ENCODE data around the gene EPHB3. TPM values are rescaled to one million over a fixed set of nuclear protein-coding genes. Genes with fewer than 3 reads are reported as not detected.

The EPHB3 gene
- total RNA-seq, 2 experiments from 2014 or later = 0.11 to 0.13 TPM

DNA sequence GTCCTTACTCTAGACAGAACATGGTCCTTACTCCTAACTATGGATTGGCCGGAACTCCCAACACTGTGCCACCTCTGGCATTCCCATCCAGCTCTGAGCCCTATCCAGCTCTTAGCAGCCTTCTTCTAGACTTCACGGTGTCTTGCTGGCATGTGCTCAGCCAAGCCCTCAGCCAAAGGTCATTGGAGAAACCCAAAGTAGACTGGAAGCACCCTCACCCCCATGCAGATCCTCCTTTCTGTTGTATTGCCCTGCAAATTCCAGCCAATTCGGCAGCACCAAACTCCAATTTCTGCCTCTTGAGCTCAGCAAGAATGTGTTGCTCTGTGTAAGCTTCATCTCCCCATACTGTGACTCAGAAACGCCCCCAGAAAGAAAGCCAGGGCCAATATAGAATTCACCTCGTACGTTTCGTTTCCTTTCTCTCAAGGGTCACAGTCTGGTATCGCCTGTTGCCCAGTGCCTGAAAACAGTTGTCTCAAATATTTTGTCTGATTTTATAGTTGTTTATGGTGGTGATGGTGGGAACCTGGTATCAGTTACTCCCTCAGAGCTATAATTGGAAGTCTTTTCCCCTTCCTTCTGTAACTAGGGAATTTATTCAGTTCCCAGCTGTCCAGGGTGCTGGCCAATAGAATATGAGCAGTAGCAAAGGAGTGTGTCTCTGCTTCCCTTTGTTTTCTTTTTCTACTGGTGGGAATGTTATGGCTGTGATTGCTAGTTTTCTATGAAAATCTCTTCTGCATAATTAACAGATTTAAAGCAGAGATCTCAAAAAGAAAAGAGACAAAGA lies 28.4 kb upstream of the EPHB3 start:
- ChIA-PET CTCF (interaction anchor here (0.7 to 2.1 kb wide), 2 partner anchors 162 to 194 kb away, joined by 5 to 8 read pairs; no protein-coding TSS in a partner anchor), POLR2A (no interaction called here)
- ATAC-seq (no peak), DNase-seq (no peak)
- H3K27ac Mint-ChIP-seq = no peak overlapping the region
- H3K36me3 Mint-ChIP-seq (ENCODE audit: low read depth) = no peaks in the 10 kb centered on the region
- peaks cover 21% of the 10 kb centered on the region for H3K27me3 Mint-ChIP-seq (ENCODE audit: low read depth)
- no peaks in the 10 kb centered on the region for H3K9me3 Mint-ChIP-seq (ENCODE audit: insufficient read depth)
- no peak overlapping the region for H3K4me3 Mint-ChIP-seq
- no peaks in the 10 kb centered on the region for H3K4me1 Mint-ChIP-seq (ENCODE audit: low read depth)

DNA sequence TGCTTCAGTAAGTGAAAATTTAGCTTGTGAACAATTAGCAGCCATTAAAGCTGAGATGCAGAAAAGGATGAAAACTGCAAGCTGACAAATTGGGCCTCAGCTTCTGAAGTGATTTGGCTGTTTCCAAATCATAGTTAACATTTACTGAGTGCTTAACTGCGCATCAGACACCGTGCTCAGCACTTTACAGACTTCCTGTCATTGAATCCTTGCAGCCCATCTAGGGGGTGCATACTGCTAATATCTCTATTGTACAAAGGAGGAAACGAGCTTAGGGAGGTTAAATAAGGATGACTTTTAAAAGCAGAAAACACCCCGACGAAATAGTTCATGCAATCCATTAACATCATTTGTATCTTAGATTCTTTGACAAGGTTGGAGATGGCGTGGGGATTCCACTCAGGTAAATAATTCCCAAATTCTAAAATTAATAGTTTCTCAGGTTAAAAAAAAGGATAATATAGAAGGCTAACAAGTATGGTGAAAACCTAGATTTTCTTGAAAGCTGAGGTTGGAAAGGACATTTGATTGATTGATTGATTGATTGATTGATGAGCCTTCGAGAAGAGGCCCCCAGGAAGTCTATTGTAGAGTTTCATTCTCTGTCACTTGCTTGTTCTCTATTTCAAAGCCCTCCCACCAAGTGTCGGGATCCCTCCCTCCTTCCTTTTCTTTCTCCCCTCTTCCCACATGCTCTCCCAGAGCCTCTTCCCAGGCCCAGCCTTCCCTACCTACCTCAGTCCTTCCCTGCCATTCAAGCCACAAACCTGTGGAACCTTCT lies 23.5 kb upstream of the EPHB3 start:
- no peak overlapping the region for H3K4me3 Mint-ChIP-seq
- peaks cover 18% of the 10 kb centered on the region for H3K27me3 Mint-ChIP-seq (ENCODE audit: low read depth)
- H3K27ac Mint-ChIP-seq = no peak overlapping the region
- DNase-seq = no peak
- ChIA-PET CTCF (interaction anchor here (1.0 to 8.3 kb wide), 7 partner anchors 12 to 184 kb away, joined by 3 to 97 read pairs (median 5); partner anchors contain the start of gene EPHB3), POLR2A (no interaction called here)
- ATAC-seq = no peak
- H3K4me1 Mint-ChIP-seq (ENCODE audit: low read depth) = no peaks in the 10 kb centered on the region
- H3K36me3 Mint-ChIP-seq (ENCODE audit: low read depth) = no peaks in the 10 kb centered on the region
- no peaks in the 10 kb centered on the region for H3K9me3 Mint-ChIP-seq (ENCODE audit: insufficient read depth)

DNA sequence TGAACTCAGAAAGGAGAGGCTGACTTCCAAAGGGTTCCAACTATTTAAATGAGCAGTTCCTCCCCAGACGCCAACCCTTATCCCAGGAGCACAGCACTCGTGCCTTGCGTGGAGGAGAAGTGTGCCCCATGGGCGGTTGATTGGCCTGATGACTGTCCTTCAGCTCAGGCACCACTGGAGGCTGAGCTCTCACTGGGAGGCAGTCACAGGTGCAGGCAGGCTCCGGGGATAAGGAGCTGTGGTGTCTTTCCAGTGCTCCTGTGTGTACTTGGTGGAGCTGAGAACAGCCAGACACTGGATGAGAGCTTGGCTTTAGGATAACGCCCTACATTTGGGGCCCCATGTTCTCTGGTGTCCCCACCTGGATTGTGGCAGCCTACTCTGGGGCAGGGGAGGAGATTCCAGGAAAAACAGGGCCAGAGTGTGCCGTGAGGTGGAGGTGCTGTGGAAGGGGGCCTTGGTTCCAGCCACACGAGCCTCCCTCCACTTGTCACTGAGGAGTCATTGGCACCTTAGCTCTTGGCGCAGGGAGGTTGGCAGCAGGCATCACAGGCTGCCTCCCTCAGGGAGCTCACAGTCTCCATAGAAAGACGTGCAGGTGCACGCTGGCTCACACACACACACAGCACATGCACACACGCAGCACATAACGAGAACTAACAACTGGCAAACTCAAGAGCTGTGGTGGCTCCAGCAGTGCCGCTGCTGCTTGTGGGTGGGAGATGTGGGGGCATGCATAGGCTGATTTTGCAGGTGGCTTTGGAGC lies 22.7 kb upstream of the EPHB3 start:
- POLR2A ChIA-PET = no interaction called here

DNA sequence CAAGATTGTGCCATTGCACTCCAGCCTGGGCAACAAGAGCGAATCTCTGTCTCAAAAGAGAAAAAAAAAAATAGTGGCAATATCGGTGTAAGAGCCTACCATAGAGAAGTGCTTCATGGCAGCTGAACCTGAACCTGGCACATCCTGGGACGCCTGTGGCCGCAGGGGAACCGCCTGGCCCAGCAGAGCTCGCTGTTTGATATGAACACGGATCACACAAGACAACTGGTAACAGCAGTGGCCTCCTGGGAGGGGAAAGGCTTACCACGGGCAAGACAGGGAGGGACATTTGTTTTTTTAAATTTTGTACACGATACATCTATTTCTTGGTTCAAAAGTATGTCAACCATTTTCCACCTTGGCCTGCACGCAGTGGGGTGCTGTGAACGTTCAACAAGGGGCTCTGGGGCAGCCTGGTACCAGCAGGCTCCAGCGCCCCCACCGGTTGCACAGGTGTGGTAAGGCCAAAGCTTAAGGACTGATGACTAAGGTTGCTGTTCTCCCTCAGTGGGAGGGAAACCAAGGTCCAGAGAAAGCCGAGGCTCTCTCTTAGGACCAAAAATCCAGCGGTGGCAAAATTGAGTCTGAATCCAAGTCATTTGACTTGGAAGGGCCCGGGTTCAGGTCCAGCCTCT lies 21.7 kb upstream of the EPHB3 start:
- ATAC-seq = no peak

More for the DNA sequence above, 22.7 kb upstream of the EPHB3 start:
- H3K27ac Mint-ChIP-seq = no peak overlapping the region
- H3K27me3 Mint-ChIP-seq (ENCODE audit: low read depth) = peaks cover 24% of the 10 kb centered on the region
- peaks cover 2% of the 10 kb centered on the region for H3K4me1 Mint-ChIP-seq (ENCODE audit: low read depth)
- DNase-seq (no peak), ATAC-seq (no peak)
- no peak overlapping the region for H3K4me3 Mint-ChIP-seq
- H3K36me3 Mint-ChIP-seq (ENCODE audit: low read depth) = no peaks in the 10 kb centered on the region
- CTCF ChIA-PET = interaction anchor here (1.1 to 8.3 kb wide), 5 partner anchors 13 to 167 kb away, joined by 3 to 97 read pairs (median 10); no protein-coding TSS in a partner anchor
- H3K9me3 Mint-ChIP-seq (ENCODE audit: insufficient read depth) = no peaks in the 10 kb centered on the region

DNA sequence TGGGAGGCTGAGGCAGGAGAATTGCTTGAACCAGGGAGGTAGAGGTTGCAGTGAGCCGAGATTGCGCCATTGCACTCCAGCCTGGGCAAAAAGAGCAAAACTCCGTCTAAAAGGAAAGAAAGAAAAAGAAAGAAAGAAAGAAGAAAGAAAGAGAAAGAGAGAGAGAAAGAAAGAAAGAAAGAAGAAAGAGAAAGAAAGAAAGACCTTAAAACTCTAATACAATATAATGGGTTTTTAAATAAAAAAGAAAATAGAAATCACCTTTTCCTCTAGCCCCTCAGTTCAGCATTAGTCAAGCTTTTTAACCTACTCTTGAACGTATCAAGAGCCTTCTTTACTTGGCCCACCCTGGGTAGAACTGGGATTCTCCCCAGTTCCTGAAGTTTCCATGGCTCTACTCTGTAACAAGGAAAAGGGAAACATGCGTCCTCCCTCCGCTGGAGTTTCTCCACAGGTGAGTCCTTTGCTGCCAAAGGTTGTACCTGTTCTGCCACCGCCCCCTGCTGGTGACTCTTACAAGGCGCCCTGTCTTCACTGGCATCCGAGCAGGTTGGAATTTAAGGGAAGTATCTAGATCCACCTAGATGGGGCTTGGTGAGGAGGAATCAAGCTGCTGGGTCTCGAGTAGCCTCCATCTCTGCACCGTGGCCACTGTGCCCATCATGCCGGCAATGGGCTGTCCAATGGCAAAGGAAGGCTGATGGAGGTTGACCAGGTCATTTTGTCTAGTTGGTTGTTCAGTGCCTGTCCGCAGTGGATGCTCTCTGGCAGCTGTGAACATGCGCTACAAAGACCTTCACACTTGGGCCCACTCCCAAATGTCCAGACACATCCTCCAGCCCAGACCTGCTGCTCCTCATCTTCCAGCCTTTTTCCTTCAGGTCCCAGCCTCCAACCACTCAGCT lies 20.6 kb upstream of the EPHB3 start:
- Mint-ChIP-seq H3K4me3 (no peak overlapping the region), H3K36me3 (ENCODE audit: low read depth) (no peaks in the 10 kb centered on the region), H3K4me1 (ENCODE audit: low read depth) (peaks cover 5% of the 10 kb centered on the region), H3K27ac (no peak overlapping the region), H3K9me3 (ENCODE audit: insufficient read depth) (no peaks in the 10 kb centered on the region), H3K27me3 (ENCODE audit: low read depth) (peaks cover 28% of the 10 kb centered on the region)
- ChIA-PET POLR2A (no interaction called here), CTCF (interaction anchor here (0.6 to 8.3 kb wide), 22 partner anchors 9 to 237 kb away, joined by 3 to 97 read pairs (median 5); no protein-coding TSS in a partner anchor)
- DNase-seq = peak; percentile 82
- ATAC-seq = peak; percentile 72

More for the DNA sequence above, 21.7 kb upstream of the EPHB3 start:
- H3K4me3 Mint-ChIP-seq = no peak overlapping the region
- no peak overlapping the region for H3K27ac Mint-ChIP-seq
- H3K36me3 Mint-ChIP-seq (ENCODE audit: low read depth) = no peaks in the 10 kb centered on the region
- H3K4me1 Mint-ChIP-seq (ENCODE audit: low read depth) = peaks cover 5% of the 10 kb centered on the region
- peaks cover 25% of the 10 kb centered on the region for H3K27me3 Mint-ChIP-seq (ENCODE audit: low read depth)
- POLR2A ChIA-PET = no interaction called here
- CTCF ChIA-PET = interaction anchor here (0.8 to 8.3 kb wide), 5 partner anchors 9 to 168 kb away, joined by 3 to 97 read pairs (median 11); no protein-coding TSS in a partner anchor
- no peak for DNase-seq
- no peaks in the 10 kb centered on the region for H3K9me3 Mint-ChIP-seq (ENCODE audit: insufficient read depth)

DNA sequence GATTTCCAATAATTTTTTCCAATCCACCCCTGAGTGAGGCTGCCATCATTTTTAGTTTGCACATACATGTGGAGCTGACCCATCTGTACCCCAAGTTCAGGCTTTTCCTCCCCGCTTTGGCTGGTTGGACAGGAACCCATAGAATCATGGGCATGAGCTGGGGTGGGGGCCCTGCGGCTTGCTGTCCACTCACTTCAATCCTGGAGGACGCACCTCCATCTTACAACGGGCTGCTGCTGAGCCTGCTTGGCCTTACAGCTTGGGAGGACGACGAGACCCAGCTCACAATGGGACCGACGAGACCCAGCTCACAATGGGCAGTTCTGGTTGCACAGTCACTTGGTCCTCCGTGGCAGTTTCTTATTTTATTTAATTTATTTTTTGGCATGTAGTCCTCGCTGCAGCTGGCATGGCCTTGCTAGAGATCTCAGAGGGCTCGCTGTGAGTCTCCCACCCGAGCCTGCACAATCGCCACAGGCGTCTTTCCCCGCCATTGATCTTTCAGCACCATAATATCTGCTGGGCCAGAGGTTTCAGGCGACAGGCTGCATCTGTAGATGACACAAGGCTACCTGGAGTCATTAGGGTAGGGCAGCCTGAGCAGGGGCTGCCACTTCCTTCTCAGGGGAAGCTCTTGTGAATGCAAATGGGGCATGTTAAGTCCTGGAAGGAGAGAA lies 19.6 kb upstream of the EPHB3 start:
- DNase-seq (no peak), ATAC-seq (no peak)
- Mint-ChIP-seq H3K27me3 (ENCODE audit: low read depth) (peaks cover 31% of the 10 kb centered on the region), H3K4me3 (no peak overlapping the region), H3K9me3 (ENCODE audit: insufficient read depth) (no peaks in the 10 kb centered on the region), H3K4me1 (ENCODE audit: low read depth) (peaks cover 5% of the 10 kb centered on the region), H3K36me3 (ENCODE audit: low read depth) (no peaks in the 10 kb centered on the region), H3K27ac (no peak overlapping the region)
- CTCF ChIA-PET = interaction anchor here (0.9 to 8.3 kb wide), 17 partner anchors 10 to 236 kb away, joined by 3 to 97 read pairs (median 5); no protein-coding TSS in a partner anchor
- POLR2A ChIA-PET = no interaction called here

DNA sequence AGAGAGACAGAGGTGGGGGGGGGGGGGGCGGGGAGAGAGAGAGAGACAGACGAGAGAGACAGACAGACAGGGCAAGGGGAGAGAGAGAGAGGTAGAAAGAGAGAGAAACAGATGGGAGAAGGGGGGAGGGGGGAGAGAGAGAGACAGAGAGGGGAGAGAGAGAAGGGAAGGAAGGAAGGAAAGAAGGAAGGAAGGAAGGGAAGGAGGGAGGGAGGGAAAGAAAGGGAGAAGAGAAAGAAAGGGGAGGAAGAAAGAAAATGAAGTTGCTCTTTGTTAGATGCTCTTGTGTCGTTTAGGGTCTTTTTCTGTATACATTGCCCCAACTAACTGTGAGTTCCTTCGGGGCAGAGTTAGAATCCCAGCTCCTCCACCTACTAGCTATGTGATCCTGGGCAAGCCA lies 19.0 kb upstream of the EPHB3 start:
- ATAC-seq (no peak), DNase-seq (no peak)
- ChIA-PET POLR2A (no interaction called here), CTCF (interaction anchor here (1.1 to 8.3 kb wide), 11 partner anchors 13 to 189 kb away, joined by 3 to 97 read pairs (median 4); no protein-coding TSS in a partner anchor)
- H3K27me3 Mint-ChIP-seq (ENCODE audit: low read depth) = peaks cover 28% of the 10 kb centered on the region
- no peaks in the 10 kb centered on the region for H3K36me3 Mint-ChIP-seq (ENCODE audit: low read depth)
- H3K4me3 Mint-ChIP-seq = no peak overlapping the region
- peaks cover 5% of the 10 kb centered on the region for H3K4me1 Mint-ChIP-seq (ENCODE audit: low read depth)
- H3K27ac Mint-ChIP-seq = no peak overlapping the region
- H3K9me3 Mint-ChIP-seq (ENCODE audit: insufficient read depth) = no peaks in the 10 kb centered on the region

DNA sequence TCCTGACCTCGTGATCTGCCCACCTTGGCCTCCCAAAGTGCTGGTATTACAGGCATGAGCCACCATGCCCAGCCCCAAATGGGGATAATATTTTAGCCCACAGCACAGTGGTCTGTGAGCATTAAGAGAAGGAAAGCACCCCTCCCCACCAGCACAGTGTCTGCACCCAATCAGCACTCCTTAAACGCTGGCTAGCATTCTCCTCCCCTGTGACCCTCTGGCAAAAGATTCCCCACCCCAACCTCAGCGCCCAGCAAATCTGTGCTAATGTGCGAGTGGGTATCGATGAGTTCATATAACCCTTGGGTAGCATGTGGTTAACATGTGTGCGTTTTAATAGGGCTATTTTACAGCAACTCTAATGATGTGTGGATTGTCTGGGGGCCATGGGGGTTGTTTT lies 18.3 kb upstream of the EPHB3 start:
- ChIA-PET POLR2A (no interaction called here), CTCF (interaction anchor here (1.0 to 8.3 kb wide), 5 partner anchors 77 to 261 kb away, joined by 3 to 97 read pairs (median 4); no protein-coding TSS in a partner anchor)
- Mint-ChIP-seq H3K4me1 (ENCODE audit: low read depth) (peaks cover 5% of the 10 kb centered on the region), H3K4me3 (no peak overlapping the region), H3K36me3 (ENCODE audit: low read depth) (no peaks in the 10 kb centered on the region), H3K27me3 (ENCODE audit: low read depth) (peaks cover 27% of the 10 kb centered on the region), H3K27ac (no peak overlapping the region), H3K9me3 (ENCODE audit: insufficient read depth) (no peaks in the 10 kb centered on the region)
- no peak for DNase-seq
- ATAC-seq = no peak

DNA sequence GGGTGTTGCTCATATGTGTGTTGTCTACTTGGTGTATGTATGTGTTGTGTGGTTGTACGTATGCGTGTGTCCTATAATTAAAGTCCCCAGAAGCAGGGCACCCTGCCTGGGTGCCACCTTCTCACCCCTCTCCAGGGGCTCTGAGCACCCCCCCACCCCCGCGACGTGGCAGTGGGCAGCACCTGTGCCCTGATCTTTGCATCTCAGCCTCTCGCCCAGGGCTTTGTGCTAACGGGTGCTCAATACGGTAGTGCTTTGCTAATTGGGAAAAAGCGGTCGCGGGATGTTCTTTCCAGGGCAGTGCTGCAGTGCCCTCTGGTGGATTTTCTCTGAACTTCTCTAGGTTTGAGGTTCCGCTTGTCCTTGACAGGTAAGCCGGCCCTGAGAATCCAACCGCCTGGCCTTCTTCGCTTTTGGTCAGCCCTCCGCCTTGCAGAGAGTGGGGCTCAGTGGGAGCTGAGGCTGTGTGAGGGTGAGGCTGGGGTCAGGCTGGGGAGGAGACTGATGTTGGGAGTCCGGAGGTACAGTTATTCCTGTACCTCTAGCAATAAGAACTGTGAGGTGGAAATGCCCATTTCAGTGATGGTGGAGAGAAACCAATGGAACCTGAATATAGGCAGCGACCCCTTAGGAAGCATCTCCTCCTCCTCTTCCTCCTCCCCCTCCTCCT lies 17.6 kb upstream of the EPHB3 start:
- H3K4me3 Mint-ChIP-seq = no peak overlapping the region
- ATAC-seq (peak; percentile 80), DNase-seq (peak; percentile 85)
- H3K4me1 Mint-ChIP-seq (ENCODE audit: low read depth) = peaks cover 5% of the 10 kb centered on the region
- POLR2A ChIA-PET = no interaction called here
- CTCF ChIA-PET = interaction anchor here (1.0 to 8.3 kb wide), 7 partner anchors 17 to 260 kb away, joined by 3 to 97 read pairs (median 4); partner anchors contain the start of gene EPHB3
- H3K36me3 Mint-ChIP-seq (ENCODE audit: low read depth) = no peaks in the 10 kb centered on the region
- H3K27me3 Mint-ChIP-seq (ENCODE audit: low read depth) = peaks cover 24% of the 10 kb centered on the region
- no peaks in the 10 kb centered on the region for H3K9me3 Mint-ChIP-seq (ENCODE audit: insufficient read depth)
- H3K27ac Mint-ChIP-seq = no peak overlapping the region
